Left renal cortex interstitium (tissue), 4 donors: ENCODE measurements around the gene ADAMTSL1. TPM values are rescaled to one million over a fixed set of nuclear protein-coding genes. Genes with fewer than 3 reads are reported as not detected.

Experiments used
- DNase-seq, 4 donors: peaks; one replicate each; pipeline ENCODE4 v3.0.0-alpha.2; 2013; ENCODE audit warnings: low read depth in 4 of 4, low spot score in 2 of 4, missing footprints in 1 of 4
- polyA plus RNA-seq, 4 donors: library from polyadenylated mRNA; unstranded; fragments of 120-200 nt; gene quantifications; one replicate each; pipeline ENCODE4 v1.2.1, GENCODE V29; 2013; ENCODE audit not compliant: insufficient read length in 4 of 4

Gene ADAMTSL1
- polyA plus RNA-seq, 4 donors, result 9.6 to 18.9 (median 16.3) TPM

- DNase-seq, result no peak
Measured at GRCh38 chr9:18684593-18685317, 210.8 kb downstream of the ADAMTSL1 start.

DNA sequence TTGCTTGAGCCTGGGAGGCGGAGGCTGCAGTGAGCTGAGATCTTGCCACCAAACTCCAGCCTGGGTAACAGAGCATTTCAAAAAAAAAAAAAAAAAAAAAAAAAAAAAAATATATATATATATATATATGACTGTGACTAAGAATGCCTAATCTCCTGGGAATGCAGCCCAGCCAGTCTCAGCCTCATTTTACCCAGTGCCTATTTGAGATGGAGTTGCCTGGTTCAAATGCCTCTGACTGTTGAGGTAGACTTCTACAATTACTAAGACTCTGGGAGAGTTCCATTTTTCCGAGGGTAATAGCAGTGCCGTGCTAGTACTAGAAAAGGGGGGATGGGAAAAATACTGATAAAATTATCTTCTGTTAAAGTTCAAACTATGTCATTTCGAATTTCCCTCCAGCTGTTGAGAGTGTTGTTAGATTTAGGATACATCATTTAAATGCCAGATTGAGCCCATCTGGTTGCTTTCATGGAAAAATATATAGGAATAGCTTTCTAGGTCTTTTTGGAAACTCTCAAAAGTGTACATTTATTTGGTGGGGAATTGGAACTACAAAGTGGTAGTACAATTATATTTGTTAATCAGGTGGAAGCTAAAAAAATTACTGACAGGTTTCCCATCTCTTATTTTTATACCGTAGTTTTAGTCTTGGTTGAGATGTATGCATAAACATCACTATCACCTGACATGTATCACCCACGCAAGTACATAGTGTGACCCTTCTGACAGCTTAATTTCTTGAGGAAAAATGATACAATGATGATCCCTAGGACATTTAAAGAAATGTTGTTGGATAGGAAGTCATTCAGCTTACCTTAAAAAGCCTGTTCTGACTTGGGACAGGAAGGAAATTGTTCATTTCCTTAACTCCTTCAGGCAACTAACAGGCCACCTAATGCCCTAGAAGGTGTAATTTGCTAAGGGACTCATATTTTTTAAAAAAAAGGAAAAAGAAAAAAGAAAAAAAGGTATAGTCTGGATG lies 214.9 kb downstream of the ADAMTSL1 start:
- no peak for DNase-seq

GRCh38 chr9:18689921-18690320 lies 216.0 kb downstream of the ADAMTSL1 start:
- DNase-seq, result no peak

- DNase-seq, result no peak
Measured at GRCh38 chr9:18692268-18692667, 218.3 kb downstream of the ADAMTSL1 start.

- no peak for DNase-seq
Measured at GRCh38 chr9:18692962-18693361, 219.0 kb downstream of the ADAMTSL1 start.

DNA sequence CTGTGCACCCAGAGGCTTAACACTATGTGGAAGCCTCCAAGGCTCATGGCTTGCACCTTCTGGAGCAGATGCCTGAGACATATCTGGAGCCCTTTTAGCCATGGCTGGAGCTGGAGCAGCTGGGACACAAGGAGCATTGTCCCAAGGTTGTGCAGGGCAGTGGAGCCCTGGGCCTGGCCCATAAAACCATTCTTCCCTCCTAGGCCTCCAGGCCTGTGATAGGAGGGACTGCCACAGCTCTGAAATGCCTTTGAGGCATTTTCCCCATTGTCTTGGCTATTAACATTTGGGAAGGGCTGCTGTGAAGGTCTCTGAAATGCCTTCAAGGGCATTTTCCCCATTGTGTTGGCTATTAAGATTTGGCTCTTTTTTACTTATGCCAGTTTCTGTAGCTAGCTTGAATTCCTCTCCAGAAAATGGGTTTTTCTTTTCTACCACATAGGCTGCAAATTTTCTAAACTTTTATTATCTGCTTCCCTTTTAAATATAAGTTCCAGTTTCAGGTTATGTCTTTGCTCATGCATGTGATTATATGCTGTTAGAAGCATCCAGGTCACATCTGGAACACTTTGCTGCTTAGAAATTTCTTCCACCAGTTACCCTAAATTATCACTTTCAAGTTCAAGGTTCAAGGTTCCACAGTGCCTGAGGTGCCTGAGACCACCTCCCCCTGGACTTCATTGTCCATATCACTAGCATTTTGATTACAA lies 221.2 kb downstream of the ADAMTSL1 start:
- DNase-seq, result no peak

GRCh38 chr9:18698992-18699391 lies 225.0 kb downstream of the ADAMTSL1 start:
- no peak for DNase-seq

GRCh38 chr9:18699764-18700163 lies 225.8 kb downstream of the ADAMTSL1 start:
- no peak for DNase-seq

GRCh38 chr9:18700714-18701113 lies 226.8 kb downstream of the ADAMTSL1 start:
- DNase-seq, result no peak

GRCh38 chr9:18703151-18703900 lies 229.4 kb downstream of the ADAMTSL1 start:
- DNase-seq, result peak in 1 of 4 donors; percentile 43

GRCh38 chr9:18703901-18704379 lies 230.0 kb downstream of the ADAMTSL1 start:
- no peak for DNase-seq

DNA sequence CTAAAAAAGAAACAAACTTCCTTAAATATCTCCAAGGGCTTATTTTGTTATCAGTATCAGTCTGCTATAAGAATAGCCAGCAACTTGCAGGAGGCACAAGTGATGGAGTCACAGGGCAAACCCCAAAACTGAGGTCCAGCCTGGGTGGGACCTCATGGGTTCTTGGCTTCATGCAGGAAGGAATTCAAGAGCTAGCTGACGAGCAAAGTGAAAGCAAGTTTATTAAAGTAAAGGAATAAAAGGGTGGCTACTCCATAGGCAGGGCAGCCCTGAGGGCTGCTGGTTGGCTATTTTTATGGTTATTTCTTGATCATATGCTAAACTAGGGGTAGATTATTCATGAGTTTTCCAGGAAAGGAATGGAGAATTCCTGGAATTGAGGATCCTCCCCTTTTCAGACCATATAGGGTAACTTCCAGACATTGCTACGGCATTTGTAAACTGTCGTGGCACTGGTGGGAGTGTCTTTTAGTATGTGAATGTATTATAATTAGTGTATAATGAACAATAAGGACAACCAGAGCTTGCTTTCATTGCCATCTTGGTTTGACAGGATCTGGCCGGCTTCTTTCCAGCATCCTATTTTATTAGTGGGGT lies 231.9 kb downstream of the ADAMTSL1 start:
- DNase-seq, result no peak

- no peak for DNase-seq
Measured at GRCh38 chr9:18706648-18707047, 232.7 kb downstream of the ADAMTSL1 start.

DNA sequence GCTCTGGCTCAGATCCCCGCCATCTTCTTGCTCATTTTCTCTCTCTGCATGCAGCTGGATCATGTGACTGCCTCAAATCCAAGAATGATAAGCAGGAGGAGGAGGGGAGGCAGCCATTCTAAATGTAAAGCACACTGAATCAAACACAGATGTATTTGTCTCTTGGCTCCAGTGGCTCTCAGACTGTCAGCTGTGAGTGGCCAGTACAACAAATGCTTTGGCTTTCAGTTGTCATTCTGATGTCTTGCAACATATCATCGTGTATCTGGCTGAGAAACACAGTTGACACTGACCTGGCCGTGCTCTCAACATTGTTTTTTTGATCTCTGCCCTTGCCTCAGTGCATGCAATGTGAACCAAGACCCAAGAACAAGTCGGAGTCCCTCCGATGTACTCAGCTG lies 233.1 kb downstream of the ADAMTSL1 start:
- no peak for DNase-seq

DNA sequence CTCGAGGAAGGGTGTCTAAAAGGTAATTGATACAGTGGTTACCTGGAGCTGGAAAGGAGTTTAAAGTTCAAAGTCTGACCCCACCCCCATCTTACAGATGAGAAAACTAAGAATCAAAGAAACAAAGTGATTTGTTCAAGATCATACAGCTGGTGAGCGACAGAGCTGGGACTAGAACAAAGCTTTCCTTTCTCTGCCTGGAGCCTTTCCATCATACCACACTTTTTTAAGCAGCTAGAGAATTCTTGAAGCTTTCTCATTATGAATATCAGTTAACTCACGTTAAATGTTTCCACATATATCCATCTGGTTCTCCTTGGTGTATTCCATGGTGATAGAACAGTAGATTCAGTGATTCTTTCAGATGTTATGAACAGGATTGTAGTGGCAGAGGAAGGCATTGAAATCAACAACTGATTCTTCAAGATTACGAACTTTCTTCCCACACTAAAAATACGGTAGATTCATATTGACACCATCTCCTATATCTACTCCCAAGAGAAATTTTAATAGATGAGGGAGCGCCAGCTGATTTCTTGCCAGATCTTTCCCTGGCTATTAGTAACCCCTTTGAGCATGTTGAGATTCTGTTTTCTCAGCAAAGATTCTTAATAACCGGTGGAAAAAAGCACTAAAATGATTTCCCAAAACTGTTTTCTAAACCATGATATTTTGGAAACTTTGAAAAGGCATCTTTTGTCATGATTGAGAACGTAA lies 233.7 kb downstream of the ADAMTSL1 start:
- DNase-seq, result no peak

GRCh38 chr9:18708429-18708828 lies 234.5 kb downstream of the ADAMTSL1 start:
- DNase-seq, result no peak

- no peak for DNase-seq
Measured at GRCh38 chr9:18710065-18710464, 236.1 kb downstream of the ADAMTSL1 start.

GRCh38 chr9:18717759-18718158 lies 243.8 kb downstream of the ADAMTSL1 start:
- DNase-seq, result no peak

DNA sequence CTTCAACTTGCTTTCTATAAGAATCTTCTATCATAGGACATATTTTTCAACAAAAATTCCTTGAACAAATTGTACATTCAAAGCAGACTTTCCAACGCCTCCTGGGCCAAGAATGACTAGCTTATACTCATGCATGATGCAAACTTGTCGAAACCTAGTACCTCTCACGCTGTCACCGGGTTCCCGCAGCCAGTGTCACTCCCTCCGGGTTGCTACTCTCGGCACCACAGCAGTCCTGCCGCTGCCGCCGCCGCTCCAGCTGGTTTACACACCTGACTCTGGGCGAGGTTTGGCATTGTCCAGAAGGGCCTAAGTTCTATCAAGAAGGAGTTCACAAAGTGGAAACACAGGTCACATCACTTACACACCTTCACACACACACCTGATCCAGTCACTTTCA lies 244.4 kb downstream of the ADAMTSL1 start:
- no peak for DNase-seq
